ENCODE results near the gene SLC6A4.

DNA sequence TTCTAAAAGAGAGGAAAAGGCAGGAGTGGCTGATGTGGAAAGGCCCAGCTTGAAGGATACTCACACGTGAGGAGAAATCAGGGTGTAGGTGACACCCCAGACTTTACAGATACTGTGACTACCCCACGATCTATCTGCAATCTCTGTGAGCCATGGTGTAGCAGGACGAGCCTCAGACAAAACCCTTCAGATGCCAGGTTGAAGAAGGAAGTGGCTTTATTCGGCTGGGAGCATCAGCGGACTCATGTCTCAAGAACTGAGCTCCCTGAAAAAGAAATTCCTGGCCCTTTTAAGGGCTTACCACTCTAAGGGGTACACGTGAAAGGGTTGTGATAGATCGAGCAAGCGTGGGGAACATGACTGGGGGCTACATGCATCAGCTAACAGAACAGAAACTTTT, 4.7 kb upstream of the SLC6A4 start:
- TF ChIP-seq POLR2A (IDR thresholded peaks at IDR 0.05; ENCODE audit: extremely low read depth, insufficient read length) (no peak), MYC (IDR thresholded peaks at IDR 0.05; ENCODE audit: low read depth, low read length) (no peak)
- TF ChIP-seq, protein P1, sequence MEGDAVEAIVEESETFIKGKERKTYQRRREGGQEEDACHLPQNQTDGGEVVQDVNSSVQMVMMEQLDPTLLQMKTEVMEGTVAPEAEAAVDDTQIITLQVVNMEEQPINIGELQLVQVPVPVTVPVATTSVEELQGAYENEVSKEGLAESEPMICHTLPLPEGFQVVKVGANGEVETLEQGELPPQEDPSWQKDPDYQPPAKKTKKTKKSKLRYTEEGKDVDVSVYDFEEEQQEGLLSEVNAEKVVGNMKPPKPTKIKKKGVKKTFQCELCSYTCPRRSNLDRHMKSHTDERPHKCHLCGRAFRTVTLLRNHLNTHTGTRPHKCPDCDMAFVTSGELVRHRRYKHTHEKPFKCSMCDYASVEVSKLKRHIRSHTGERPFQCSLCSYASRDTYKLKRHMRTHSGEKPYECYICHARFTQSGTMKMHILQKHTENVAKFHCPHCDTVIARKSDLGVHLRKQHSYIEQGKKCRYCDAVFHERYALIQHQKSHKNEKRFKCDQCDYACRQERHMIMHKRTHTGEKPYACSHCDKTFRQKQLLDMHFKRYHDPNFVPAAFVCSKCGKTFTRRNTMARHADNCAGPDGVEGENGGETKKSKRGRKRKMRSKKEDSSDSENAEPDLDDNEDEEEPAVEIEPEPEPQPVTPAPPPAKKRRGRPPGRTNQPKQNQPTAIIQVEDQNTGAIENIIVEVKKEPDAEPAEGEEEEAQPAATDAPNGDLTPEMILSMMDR (IDR thresholded peaks at IDR 0.05; ENCODE audit: low read depth, low read length) = no peak
